ENCODE measurements around the gene GHRHR.

DNA sequence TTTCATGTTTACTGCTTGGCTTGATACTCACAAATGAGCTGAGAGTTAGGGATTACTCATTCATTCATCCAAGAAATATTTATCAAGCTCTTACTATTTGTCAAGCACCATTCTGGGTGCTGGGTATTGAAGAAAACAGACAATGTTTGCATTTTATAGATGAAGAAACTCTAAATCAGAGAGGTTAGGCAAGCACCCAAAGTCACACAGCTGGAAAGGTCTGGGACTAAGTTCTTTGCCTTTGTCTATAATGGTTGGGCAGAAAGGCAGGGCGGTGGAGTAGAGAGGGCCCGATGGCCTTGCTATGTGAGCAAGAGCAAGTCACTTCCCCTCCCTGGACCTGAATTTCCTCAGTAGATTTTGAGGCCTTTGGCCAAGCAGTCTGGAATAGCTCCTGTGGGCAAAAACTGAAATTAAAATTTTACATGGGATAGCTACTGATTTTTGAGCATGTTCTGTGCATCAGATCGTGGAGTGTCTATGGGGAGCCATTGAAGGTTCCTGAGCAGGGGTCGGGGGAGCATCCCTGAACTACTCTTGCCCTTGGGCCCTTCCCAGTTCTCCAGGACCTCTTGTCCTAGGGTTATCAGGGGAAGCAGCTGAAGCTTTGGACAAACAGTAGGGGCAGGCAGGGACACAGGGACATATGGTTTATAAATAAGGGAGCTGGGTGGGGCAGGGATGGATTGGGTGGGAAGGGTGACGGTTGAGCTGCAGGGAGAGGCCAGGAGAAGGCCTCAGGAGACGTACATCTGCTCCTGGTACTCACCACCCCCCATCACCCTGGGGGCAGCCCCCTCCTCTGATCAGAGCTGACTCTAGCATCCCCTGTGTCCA is 28.8 kb upstream of the GHRHR start:
- TF ChIP-seq CTCF (IDR thresholded peaks at IDR 0.05) (no peak), POLR2A (IDR thresholded peaks at IDR 0.05) (no peak)
